C4-2B (cell line): ENCODE measurements around the gene SCAI.
A peak's percentile ranks its signal among the peaks of the same experiment; 100 is the strongest.
"Not testable (repeated sequence)": the region's sequence is repeated elsewhere in the genome, so short reads cannot be mapped to it uniquely, and the experiment has no call there.

Experiments
- H3K27ac ChIP-seq: fragments of 450-650 bp; 2 replicates; pipeline ENCODE4 v1.5.1; 2017
- CTCF ChIP-seq: fragments of 450-650 bp; conservative IDR thresholded peaks from 2 replicates; pipeline ENCODE4 v1.5.1; 2017; ENCODE audit warnings: mild to moderate bottlenecking
- ZFX ChIP-seq: fragments of 450-650 bp; IDR thresholded peaks from 2 replicates; pipeline ENCODE4 v1.6.1; 2017

The SCAI gene

GRCh38 chr9:125143377-125144090 is at the start of gene SCAI:
Gene SCAI (minus strand): TSS chr9:125143528. CDS start chr9:125143437, 91 bp downstream.
- TF ChIP-seq ZFX: no peak
- TF ChIP-seq CTCF: peak; percentile 99
- peak within 1 kb of the TSS; percentile 73 for H3K27ac ChIP-seq

- no peak for TF ChIP-seq CTCF
- TF ChIP-seq ZFX: no peak
- H3K27ac ChIP-seq: peak overlapping the region; percentile 82
Observed at GRCh38 chr9:125190361-125190801, 47.1 kb upstream of the SCAI start.

GRCh38 chr9:125189361-125190289 is 46.3 kb upstream of the SCAI start, which contains the start of gene PPP6C:
Gene PPP6C (minus strand): TSS chr9:125189803. CDS start chr9:125189718, 85 bp downstream.
- TF ChIP-seq ZFX (peak; percentile 83), CTCF (peak; percentile 74)
- H3K27ac ChIP-seq: peak within 1 kb of the TSS; percentile 82

- H3K27ac ChIP-seq: peak overlapping the region; percentile 82
- no peak for TF ChIP-seq CTCF
- TF ChIP-seq ZFX: no peak
Observed at GRCh38 chr9:125189011-125189360, 45.7 kb upstream of the SCAI start.

GRCh38 chr9:125183561-125183960 is 40.2 kb upstream of the SCAI start:
- no peak for TF ChIP-seq CTCF
- TF ChIP-seq ZFX: no peak
- H3K27ac ChIP-seq: no peak overlapping the region

- TF ChIP-seq ZFX: no peak
- TF ChIP-seq CTCF: no peak
- no peak overlapping the region for H3K27ac ChIP-seq
Observed at GRCh38 chr9:125183054-125183453, 39.7 kb upstream of the SCAI start.

GRCh38 chr9:125181756-125182155 is 38.4 kb upstream of the SCAI start:
- H3K27ac ChIP-seq: not testable (repeated sequence)
